ENCODE data around the gene PSPH.
"Not testable (repeated sequence)": the region's sequence is repeated elsewhere in the genome, so short reads cannot be mapped to it uniquely, and the experiment has no call there.

The PSPH gene

DNA sequence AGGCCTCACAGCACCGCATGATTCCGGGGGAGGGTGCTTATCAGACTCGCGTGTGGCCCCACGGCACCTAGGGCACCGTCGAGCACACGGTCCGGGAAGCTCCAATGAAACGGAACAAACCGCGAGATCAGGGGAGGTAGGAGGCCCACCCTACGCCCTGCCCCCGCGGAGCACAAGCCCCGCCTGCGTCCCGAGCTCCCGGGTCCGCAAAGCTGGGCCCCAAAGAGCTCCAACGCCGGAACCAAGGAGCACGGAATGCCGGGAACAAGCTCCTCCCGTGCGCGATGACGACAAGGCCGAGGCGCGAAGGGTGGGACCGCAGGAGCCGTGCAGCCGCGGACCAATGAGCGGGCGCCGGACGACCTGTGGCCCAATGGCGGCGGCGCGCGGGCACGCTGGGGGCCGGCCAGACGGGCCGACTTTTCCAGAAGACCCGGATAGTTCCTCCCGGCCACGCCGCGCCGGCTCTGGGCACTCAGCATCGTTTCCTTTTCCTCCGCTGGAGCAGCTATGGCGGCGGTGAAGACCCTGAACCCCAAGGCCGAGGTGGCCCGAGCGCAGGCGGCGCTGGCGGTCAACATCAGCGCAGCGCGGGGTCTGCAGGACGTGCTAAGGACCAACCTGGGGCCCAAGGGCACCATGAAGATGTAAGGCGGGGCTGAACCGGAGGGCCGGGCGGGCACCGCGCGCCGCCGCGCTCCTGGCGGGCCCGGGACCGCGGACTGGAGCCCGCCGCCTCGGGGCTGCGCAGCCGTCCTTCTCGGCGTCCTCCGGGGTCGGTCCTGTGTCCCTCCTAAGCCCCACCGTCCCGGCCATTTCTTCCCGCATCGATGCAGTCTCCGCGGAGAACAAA lies at the start of gene PSPH, which contains the start of gene CCT6A:
Gene PSPH (minus strand): TSS at position 106 of the 853 bp plus-strand sequence. CDS start 30,232 bp downstream, outside the sequence.
Gene CCT6A (plus strand): TSS at position 427 of the 853 bp plus-strand sequence. CDS start 84 bp downstream, at position 511.
- H4K20me1 ChIP-seq (ENCODE audit: insufficient read depth), result no peaks in the 10 kb centered on the region
- peaks cover 67% of the 10 kb centered on the region for H3K79me2 ChIP-seq (ENCODE audit: insufficient read depth, low read depth)
- no peak within 1 kb of the TSS for H3K4me3 ChIP-seq (IDR thresholded peaks at IDR 0.05; ENCODE audit: insufficient read depth, low read depth, low read length)
- peaks cover 30% of the 10 kb centered on the region for H3K36me3 ChIP-seq (ENCODE audit: insufficient read depth)
- no peaks in the 10 kb centered on the region for H3K27me3 ChIP-seq (ENCODE audit: insufficient read depth, low read depth)
- peak within 1 kb of the TSS; percentile 69 for H3K9ac ChIP-seq
- peak within 1 kb of the TSS; percentile 90 for H2AFZ ChIP-seq (ENCODE audit: low read depth)
- peak within 1 kb of the TSS; percentile 87 for H3K4me2 ChIP-seq
- TF ChIP-seq CTCF (conservative IDR thresholded peaks at IDR 0.05; ENCODE audit: low read depth, low read length), result no peak
- H3K4me1 ChIP-seq (ENCODE audit: low read depth, poor library complexity, severe bottlenecking), result peaks cover 49% of the 10 kb centered on the region
- H3K27ac ChIP-seq, result peak within 1 kb of the TSS; percentile 60

GRCh38 chr7:56099653-56100052 lies 48.4 kb upstream of the PSPH start:
- Histone ChIP-seq H3K4me1 (ENCODE audit: low read depth, poor library complexity, severe bottlenecking) (peaks cover 84% of the 10 kb centered on the region), H3K27me3 (ENCODE audit: insufficient read depth, low read depth) (no peaks in the 10 kb centered on the region), H3K4me3 (IDR thresholded peaks at IDR 0.05; ENCODE audit: insufficient read depth, low read depth, low read length) (no peak overlapping the region), H4K20me1 (ENCODE audit: insufficient read depth) (no peaks in the 10 kb centered on the region), H3K9ac (no peak overlapping the region), H3K4me2 (no peak overlapping the region), H2AFZ (ENCODE audit: low read depth) (no peak overlapping the region), H3K79me2 (ENCODE audit: insufficient read depth, low read depth) (peaks cover 13% of the 10 kb centered on the region), H3K27ac (peak overlapping the region; percentile 58; the same call in 1 of the 2 replicates), H3K36me3 (ENCODE audit: insufficient read depth) (peaks cover 22% of the 10 kb centered on the region; the same call in 1 of the 2 replicates)
- no peak for TF ChIP-seq CTCF (conservative IDR thresholded peaks at IDR 0.05; ENCODE audit: low read depth, low read length)

DNA sequence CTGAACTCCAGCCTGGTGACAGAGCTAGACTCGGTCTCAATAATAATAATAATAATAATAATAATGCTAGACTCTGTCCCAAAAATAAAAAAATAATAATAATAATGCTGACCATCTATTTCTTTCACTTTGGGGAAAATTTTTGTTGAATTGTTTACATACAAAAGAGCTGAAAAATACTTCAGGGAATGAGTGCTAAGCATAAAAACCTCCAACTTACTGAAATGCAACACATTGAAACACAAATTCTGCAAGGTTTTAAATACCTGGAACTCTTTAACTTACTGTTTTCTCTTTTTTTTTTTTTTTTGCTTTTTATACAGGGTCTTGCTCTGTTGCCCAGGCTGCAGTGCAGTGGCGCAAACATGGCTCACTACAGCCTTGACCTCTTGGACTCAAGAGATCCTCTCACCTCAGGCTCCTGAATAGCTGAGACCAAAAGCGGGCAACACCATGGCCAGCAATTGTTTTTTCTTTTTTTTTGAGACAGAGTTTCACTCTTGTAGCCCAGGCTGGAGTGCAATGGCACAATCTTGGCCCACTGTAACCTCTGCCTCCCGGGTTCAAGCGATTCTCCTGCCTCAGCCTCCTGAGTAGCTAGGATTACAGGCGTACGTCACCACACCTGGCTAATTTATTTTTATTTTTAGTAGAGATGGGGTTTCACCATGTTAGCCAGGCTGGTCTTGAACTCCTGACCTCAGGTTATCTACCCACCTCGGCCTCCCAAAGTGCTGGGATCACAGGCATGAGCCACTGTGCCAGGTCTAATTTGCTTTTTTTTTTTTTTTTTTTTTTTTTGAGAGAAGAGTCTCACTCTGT lies 47.2 kb upstream of the PSPH start:
- not testable (repeated sequence) for H3K9ac ChIP-seq; H2AFZ ChIP-seq (ENCODE audit: low read depth); H3K4me3 ChIP-seq (IDR thresholded peaks at IDR 0.05; ENCODE audit: insufficient read depth, low read depth, low read length); H3K79me2 ChIP-seq (ENCODE audit: insufficient read depth, low read depth); H3K27me3 ChIP-seq (ENCODE audit: insufficient read depth, low read depth); H4K20me1 ChIP-seq (ENCODE audit: insufficient read depth)
- Histone ChIP-seq H3K4me1 (ENCODE audit: low read depth, poor library complexity, severe bottlenecking) (peaks cover 75% of the 10 kb centered on the region), H3K27ac (peak overlapping the region; percentile 58), H3K36me3 (ENCODE audit: insufficient read depth) (peaks cover 14% of the 10 kb centered on the region; the same call in 1 of the 2 replicates), H3K4me2 (peak overlapping the region; percentile 44; the same call in 1 of the 2 replicates)

GRCh38 chr7:56097700-56098099 lies 46.5 kb upstream of the PSPH start:
- Histone ChIP-seq H2AFZ (ENCODE audit: low read depth) (no peak overlapping the region), H4K20me1 (ENCODE audit: insufficient read depth) (no peaks in the 10 kb centered on the region), H3K4me1 (ENCODE audit: low read depth, poor library complexity, severe bottlenecking) (peaks cover 68% of the 10 kb centered on the region), H3K27ac (peak overlapping the region; percentile 58), H3K36me3 (ENCODE audit: insufficient read depth) (peaks cover 10% of the 10 kb centered on the region; the same call in 1 of the 2 replicates), H3K79me2 (ENCODE audit: insufficient read depth, low read depth) (no peaks in the 10 kb centered on the region), H3K27me3 (ENCODE audit: insufficient read depth, low read depth) (no peaks in the 10 kb centered on the region), H3K9ac (no peak overlapping the region), H3K4me3 (IDR thresholded peaks at IDR 0.05; ENCODE audit: insufficient read depth, low read depth, low read length) (no peak overlapping the region), H3K4me2 (peak overlapping the region; percentile 44; the same call in 1 of the 2 replicates)
- no peak for TF ChIP-seq CTCF (conservative IDR thresholded peaks at IDR 0.05; ENCODE audit: low read depth, low read length)
